GM20000 (cell line): ENCODE results near the gene TFPI2.

Experiments used
- DNase-seq: peaks from one replicate; pipeline ENCODE4 v3.0.0; 2012; ENCODE audit warnings: low spot score
- CTCF ChIP-seq: IDR thresholded peaks from 2 replicates; pipeline ENCODE4 v1.5.1; 2012; ENCODE audit warnings: mild to moderate bottlenecking, control low read depth; ENCODE audit errors: extremely low read depth, missing control alignments

Gene TFPI2

DNA sequence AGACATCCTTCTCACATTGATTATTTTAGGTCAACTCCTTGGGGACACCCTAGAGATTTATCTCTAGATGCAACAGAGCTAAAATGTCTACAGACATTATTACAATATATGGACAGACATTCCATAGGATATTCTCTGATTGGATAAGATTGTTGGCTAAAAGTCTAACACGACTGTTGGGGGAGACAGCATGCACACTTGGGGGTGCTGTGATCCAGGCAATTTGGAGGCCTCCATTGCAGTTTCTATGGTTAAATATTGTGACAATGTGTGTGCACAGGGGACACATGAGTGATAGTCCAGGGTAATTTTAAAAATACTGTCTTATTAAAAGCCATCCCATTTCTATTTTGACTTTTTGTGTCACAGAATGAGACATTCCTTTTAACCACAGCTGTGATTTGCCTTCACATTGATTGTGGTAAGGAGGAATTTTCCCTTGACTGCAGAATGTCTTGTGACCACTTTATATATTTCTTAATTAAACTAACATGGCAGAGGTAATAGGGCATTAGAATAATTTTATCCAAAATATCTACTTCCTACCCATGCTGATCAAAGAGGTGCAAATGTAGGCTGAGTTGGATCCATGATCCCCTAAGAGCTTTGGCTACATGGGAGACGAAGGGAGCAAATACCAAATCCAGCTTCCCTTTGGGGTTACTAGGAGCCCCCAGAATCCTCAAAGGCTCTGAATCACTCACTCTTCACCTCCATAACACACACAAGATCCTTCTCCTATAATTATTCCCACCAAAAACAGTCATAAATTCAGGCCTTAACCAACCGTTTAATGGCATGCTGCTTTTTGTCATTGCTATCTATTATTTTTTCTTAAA, 7.3 kb downstream of the TFPI2 start:
- no peak for DNase-seq
- TF ChIP-seq CTCF: no peak

DNA sequence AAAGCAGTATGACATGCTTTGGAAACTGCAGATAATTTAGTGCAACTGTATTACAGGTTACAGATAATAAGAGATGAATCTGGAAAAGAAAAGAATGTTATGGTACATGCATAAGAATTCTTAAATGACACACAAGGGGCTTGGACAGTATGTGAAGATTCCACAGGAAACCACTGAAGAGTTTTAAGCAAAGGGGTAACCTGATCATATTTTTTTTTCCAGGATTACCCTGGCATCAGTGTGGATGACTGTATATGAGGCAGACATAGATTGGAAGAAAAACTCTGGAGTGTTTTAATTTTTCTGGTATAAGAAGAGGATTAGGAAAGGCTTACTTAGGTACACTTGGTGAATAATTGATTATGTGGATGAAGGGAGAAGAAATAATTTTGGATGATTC, 8.1 kb downstream of the TFPI2 start:
- DNase-seq: no peak
- no peak for TF ChIP-seq CTCF

DNA sequence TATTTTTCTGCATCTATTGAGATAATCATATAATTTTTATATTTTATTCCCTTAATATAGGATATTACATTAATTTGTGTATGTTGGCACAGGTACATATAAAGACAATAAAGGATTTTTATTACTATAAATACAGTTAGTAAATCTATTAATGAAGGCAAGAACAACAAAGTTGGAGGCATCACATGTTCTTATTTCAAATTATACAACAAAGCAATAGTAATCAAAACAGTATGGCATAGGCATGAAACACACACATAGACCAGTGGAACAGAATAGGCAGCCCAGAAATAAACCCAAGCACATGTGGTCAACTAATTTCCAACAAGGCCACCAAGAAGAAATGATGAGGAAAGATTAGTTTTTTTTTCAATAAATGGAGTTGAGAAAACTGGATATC, 11.2 kb downstream of the TFPI2 start:
- no peak for TF ChIP-seq CTCF
- no peak for DNase-seq

GRCh38 chr7:93877742-93878141, 12.8 kb downstream of the TFPI2 start:
- no peak for DNase-seq
- no peak for TF ChIP-seq CTCF

DNA sequence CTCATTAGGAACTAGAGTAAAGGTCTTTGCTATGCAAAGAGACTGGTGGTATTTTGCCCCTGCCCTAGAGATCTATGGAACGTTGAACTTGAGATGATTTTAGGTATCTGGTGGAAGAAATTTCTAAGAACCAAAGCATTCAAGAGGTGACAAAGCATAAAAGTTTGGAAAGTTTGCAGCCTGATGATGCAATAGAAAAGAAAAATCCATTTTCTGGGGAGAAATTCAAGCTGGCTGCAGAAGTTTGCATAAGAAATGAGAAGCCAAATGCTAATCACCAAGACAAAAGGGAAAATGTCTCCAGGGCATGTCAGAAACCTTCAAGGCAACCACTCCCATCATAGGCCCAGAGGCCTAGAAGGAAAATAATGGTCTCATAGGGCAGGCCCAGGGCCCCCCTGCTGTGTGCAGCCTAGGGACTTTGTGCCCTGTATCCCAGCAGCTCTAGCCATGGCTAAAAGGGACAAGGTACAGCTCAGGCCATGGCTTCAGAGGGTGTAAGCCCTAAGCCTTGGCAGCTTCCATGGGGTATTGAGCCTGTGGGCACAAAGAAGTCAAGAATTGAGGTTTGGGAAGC, 16.5 kb downstream of the TFPI2 start:
- no peak for DNase-seq
- TF ChIP-seq CTCF: no peak

- TF ChIP-seq CTCF: no peak
These were observed 23.7 kb downstream of the TFPI2 start for GRCh38 chr7:93866886-93867285.

GRCh38 chr7:93862651-93863050, 27.9 kb downstream of the TFPI2 start:
- no peak for DNase-seq
- TF ChIP-seq CTCF: no peak

More at GRCh38 chr7:93866886-93867285, 23.7 kb downstream of the TFPI2 start:
- no peak for DNase-seq
